IgD-negative memory B cell (primary cell): ENCODE results near the gene CAMK2D. TPM values are rescaled to one million over a fixed set of nuclear protein-coding genes. Genes with fewer than 3 reads are reported as not detected.

Source experiments
- H3K27ac Mint-ChIP-seq, 3 donors: one replicate each; pipeline ENCODE4 v1.8.0; 2020 to 2022; ENCODE audit warnings: mild to moderate bottlenecking in 3 of 3, mixed read lengths in 3 of 3, moderate library complexity in 1 of 3
- H3K27me3 Mint-ChIP-seq: one replicate; pipeline ENCODE4 v1.8.0; 2021; ENCODE audit warnings: mixed read lengths
- H3K36me3 Mint-ChIP-seq: one replicate; pipeline ENCODE4 v1.8.0; 2020; ENCODE audit warnings: mild to moderate bottlenecking, mixed read lengths
- H3K4me1 Mint-ChIP-seq, 3 donors: one replicate each; pipeline ENCODE4 v1.8.0; 2020 to 2022; ENCODE audit warnings: mixed read lengths in 3 of 3, mild to moderate bottlenecking in 1 of 3
- H3K4me3 Mint-ChIP-seq, 4 donors: one replicate each; pipeline ENCODE4 v1.8.0; 2020 to 2022; ENCODE audit warnings: mild to moderate bottlenecking in 4 of 4, mixed read lengths in 4 of 4, moderate library complexity in 3 of 4
- H3K9me3 Mint-ChIP-seq, 3 donors: one replicate each; pipeline ENCODE4 v1.8.0; 2020 to 2021; ENCODE audit warnings: mixed read lengths in 3 of 3, mild to moderate bottlenecking in 1 of 3
- polyA plus RNA-seq: library from polyadenylated mRNA; unstranded; fragments of 300-500 nt; fragmentation: Illumina TruSeq; gene quantifications from one replicate; pipeline ENCODE4 v1.2.3, GENCODE V29; 2021

CAMK2D gene
- polyA plus RNA-seq, 1 donor from 2014 or later = 14.2 TPM

- Mint-ChIP-seq H3K27me3 (no peaks in the 10 kb centered on the region), H3K4me3 (no peak overlapping the region), H3K27ac (no peak overlapping the region), H3K36me3 (peaks cover 4% of the 10 kb centered on the region), H3K9me3 (no peaks in the 10 kb centered on the region), H3K4me1 (peaks cover 3 to 10% (median 4%) of the 10 kb centered on the region in 3 donors)
Measured at GRCh38 chr4:113450295-113451080, 311.1 kb downstream of the CAMK2D start.

- no peak overlapping the region for H3K27ac Mint-ChIP-seq
- peaks cover 3 to 10% (median 4%) of the 10 kb centered on the region in 3 donors for H3K4me1 Mint-ChIP-seq
- no peak overlapping the region for H3K4me3 Mint-ChIP-seq
- peaks cover 6% of the 10 kb centered on the region for H3K36me3 Mint-ChIP-seq
- H3K9me3 Mint-ChIP-seq = no peaks in the 10 kb centered on the region
- H3K27me3 Mint-ChIP-seq = no peaks in the 10 kb centered on the region
Measured at GRCh38 chr4:113449410-113449974, 312.0 kb downstream of the CAMK2D start.

GRCh38 chr4:113447769-113448168 is 313.8 kb downstream of the CAMK2D start:
- H3K4me3 Mint-ChIP-seq = no peak overlapping the region
- peaks cover 6% of the 10 kb centered on the region for H3K36me3 Mint-ChIP-seq
- no peaks in the 10 kb centered on the region for H3K9me3 Mint-ChIP-seq
- H3K27me3 Mint-ChIP-seq = no peaks in the 10 kb centered on the region
- H3K27ac Mint-ChIP-seq = no peak overlapping the region
- H3K4me1 Mint-ChIP-seq = peaks cover 0 to 3% (median under 1%) of the 10 kb centered on the region in 3 donors

- Mint-ChIP-seq H3K36me3 (peaks cover 6% of the 10 kb centered on the region), H3K4me1 (peaks cover 0 to 3% (median 0%) of the 10 kb centered on the region in 3 donors), H3K4me3 (no peak overlapping the region), H3K27me3 (no peaks in the 10 kb centered on the region), H3K27ac (no peak overlapping the region), H3K9me3 (no peaks in the 10 kb centered on the region)
Measured at GRCh38 chr4:113447061-113447460, 314.5 kb downstream of the CAMK2D start.

GRCh38 chr4:113446019-113446418 is 315.5 kb downstream of the CAMK2D start:
- Mint-ChIP-seq H3K4me1 (peaks cover 0 to 3% (median 0%) of the 10 kb centered on the region in 3 donors), H3K4me3 (peak overlapping the region in 1 of 4 donors; percentile 33), H3K27me3 (no peaks in the 10 kb centered on the region), H3K9me3 (no peaks in the 10 kb centered on the region), H3K36me3 (peaks cover 2% of the 10 kb centered on the region), H3K27ac (no peak overlapping the region)

GRCh38 chr4:113445286-113445685 is 316.3 kb downstream of the CAMK2D start:
- peaks cover 0 to 3% (median 0%) of the 10 kb centered on the region in 3 donors for H3K4me1 Mint-ChIP-seq
- no peaks in the 10 kb centered on the region for H3K27me3 Mint-ChIP-seq
- H3K4me3 Mint-ChIP-seq = no peak overlapping the region
- H3K36me3 Mint-ChIP-seq = peaks cover 2% of the 10 kb centered on the region
- H3K27ac Mint-ChIP-seq = no peak overlapping the region
- no peaks in the 10 kb centered on the region for H3K9me3 Mint-ChIP-seq

GRCh38 chr4:113444386-113444785 is 317.2 kb downstream of the CAMK2D start:
- Mint-ChIP-seq H3K27me3 (no peaks in the 10 kb centered on the region), H3K9me3 (no peaks in the 10 kb centered on the region), H3K4me3 (no peak overlapping the region), H3K27ac (no peak overlapping the region), H3K36me3 (peaks cover 2% of the 10 kb centered on the region), H3K4me1 (peaks cover 0 to 3% (median 0%) of the 10 kb centered on the region in 3 donors)

GRCh38 chr4:113442826-113443225 is 318.7 kb downstream of the CAMK2D start:
- Mint-ChIP-seq H3K27ac (no peak overlapping the region), H3K9me3 (no peaks in the 10 kb centered on the region), H3K27me3 (no peaks in the 10 kb centered on the region), H3K4me3 (no peak overlapping the region), H3K4me1 (peaks cover 0 to 3% (median 0%) of the 10 kb centered on the region in 3 donors), H3K36me3 (peaks cover 2% of the 10 kb centered on the region)

GRCh38 chr4:113440371-113440770 is 321.2 kb downstream of the CAMK2D start:
- Mint-ChIP-seq H3K4me1 (peaks cover 0 to 4% (median 2%) of the 10 kb centered on the region in 3 donors), H3K27me3 (peaks cover 3% of the 10 kb centered on the region), H3K9me3 (no peaks in the 10 kb centered on the region), H3K4me3 (no peak overlapping the region), H3K27ac (no peak overlapping the region), H3K36me3 (peaks cover 2% of the 10 kb centered on the region)

- Mint-ChIP-seq H3K9me3 (no peaks in the 10 kb centered on the region), H3K36me3 (no peaks in the 10 kb centered on the region), H3K27me3 (peaks cover 4% of the 10 kb centered on the region), H3K4me3 (no peak overlapping the region), H3K4me1 (peaks cover 0 to 4% (median 2%) of the 10 kb centered on the region in 3 donors), H3K27ac (no peak overlapping the region)
Measured at GRCh38 chr4:113438596-113438995, 322.9 kb downstream of the CAMK2D start.

- H3K27ac Mint-ChIP-seq = no peak overlapping the region
- peaks cover 0 to 4% (median 3%) of the 10 kb centered on the region in 3 donors for H3K9me3 Mint-ChIP-seq
- H3K4me1 Mint-ChIP-seq = peaks cover 0 to 4% (median 2%) of the 10 kb centered on the region in 3 donors
- H3K27me3 Mint-ChIP-seq = peaks cover 12% of the 10 kb centered on the region
- no peaks in the 10 kb centered on the region for H3K36me3 Mint-ChIP-seq
- no peak overlapping the region for H3K4me3 Mint-ChIP-seq
Measured at GRCh38 chr4:113437129-113437528, 324.4 kb downstream of the CAMK2D start.

GRCh38 chr4:113436360-113436759 is 325.2 kb downstream of the CAMK2D start:
- H3K9me3 Mint-ChIP-seq = peaks cover 0 to 6% (median 5%) of the 10 kb centered on the region in 3 donors
- no peaks in the 10 kb centered on the region for H3K36me3 Mint-ChIP-seq
- peaks cover 12% of the 10 kb centered on the region for H3K27me3 Mint-ChIP-seq
- no peak overlapping the region for H3K4me3 Mint-ChIP-seq
- peak overlapping the region in 1 of 3 donors; percentile 83 for H3K27ac Mint-ChIP-seq
- H3K4me1 Mint-ChIP-seq = peaks cover 0 to 4% (median 2%) of the 10 kb centered on the region in 3 donors

GRCh38 chr4:113435893-113436292 is 325.6 kb downstream of the CAMK2D start:
- peak overlapping the region in 1 of 3 donors; percentile 83 for H3K27ac Mint-ChIP-seq

GRCh38 chr4:113434247-113434587 is 327.3 kb downstream of the CAMK2D start:
- Mint-ChIP-seq H3K36me3 (no peaks in the 10 kb centered on the region), H3K9me3 (peaks cover 0 to 6% (median 5%) of the 10 kb centered on the region in 3 donors), H3K27ac (no peak overlapping the region), H3K4me1 (peaks cover 0 to 4% (median 2%) of the 10 kb centered on the region in 3 donors), H3K27me3 (peaks cover 12% of the 10 kb centered on the region), H3K4me3 (no peak overlapping the region)

More at GRCh38 chr4:113435893-113436292, 325.6 kb downstream of the CAMK2D start:
- H3K27me3 Mint-ChIP-seq = peaks cover 12% of the 10 kb centered on the region
- peaks cover 0 to 6% (median 5%) of the 10 kb centered on the region in 3 donors for H3K9me3 Mint-ChIP-seq
- H3K36me3 Mint-ChIP-seq = no peaks in the 10 kb centered on the region
- no peak overlapping the region for H3K4me3 Mint-ChIP-seq
- peaks cover 0 to 4% (median 2%) of the 10 kb centered on the region in 3 donors for H3K4me1 Mint-ChIP-seq

- Mint-ChIP-seq H3K27ac (no peak overlapping the region), H3K4me1 (peaks cover 0 to 4% (median 2%) of the 10 kb centered on the region in 3 donors), H3K9me3 (peaks cover 0 to 6% (median 5%) of the 10 kb centered on the region in 3 donors), H3K27me3 (peaks cover 12% of the 10 kb centered on the region), H3K4me3 (no peak overlapping the region), H3K36me3 (no peaks in the 10 kb centered on the region)
Measured at GRCh38 chr4:113433536-113434246, 327.8 kb downstream of the CAMK2D start.
